Measurements from ENCODE around the gene DBH. TPM values are rescaled to one million over a fixed set of nuclear protein-coding genes. Genes with fewer than 3 reads are reported as not detected.

DBH gene
- total RNA-seq, 1 donor from 2014 or later, result not detected

- H3K4me1 Mint-ChIP-seq (ENCODE audit: low read depth, unreplicated experiment), result no peaks in the 10 kb centered on the region
- Histone ChIP-seq H2AFZ (ENCODE audit: low read depth, low read length) (no peak overlapping the region), H3K27me3 (ENCODE audit: insufficient read depth, low read length) (peaks cover 4% of the 10 kb centered on the region), H3K9ac (ENCODE audit: low read length) (no peak overlapping the region), H3K9me3 (ENCODE audit: insufficient read depth, low read depth, low read length) (peaks cover 4% of the 10 kb centered on the region), H3K4me3 (ENCODE audit: insufficient read depth, low read depth, low read length) (no peak overlapping the region), H3K27ac (ENCODE audit: low read depth, low read length) (no peak overlapping the region), H3K4me1 (ENCODE audit: insufficient read depth, low read length) (no peaks in the 10 kb centered on the region), H3K4me2 (ENCODE audit: low read length) (no peak overlapping the region), H3K79me2 (ENCODE audit: insufficient read depth, low read length) (no peaks in the 10 kb centered on the region), H4K20me1 (ENCODE audit: insufficient read depth, low read length) (no peaks in the 10 kb centered on the region), H3K36me3 (ENCODE audit: insufficient read depth, low read length) (no peaks in the 10 kb centered on the region)
- DNase-seq (ENCODE audit: low read depth) (no peak), FAIRE-seq (no peak)
- H3K27ac Mint-ChIP-seq (ENCODE audit: unreplicated experiment), result no peak overlapping the region
- peaks cover 43% of the 10 kb centered on the region for H3K27me3 Mint-ChIP-seq (ENCODE audit: low read depth, unreplicated experiment)
- no peak for TF ChIP-seq CTCF (IDR thresholded peaks at IDR 0.05; ENCODE audit: insufficient read depth, low read depth, low read length)
- TF ChIP-seq EZH2 (IDR thresholded peaks at IDR 0.05; ENCODE audit: insufficient read depth, low read length), result no peak
- no peak overlapping the region for H3K4me3 Mint-ChIP-seq (ENCODE audit: unreplicated experiment)
- peaks cover 11% of the 10 kb centered on the region for H3K9me3 Mint-ChIP-seq (ENCODE audit: unreplicated experiment)
- no peaks in the 10 kb centered on the region for H3K36me3 Mint-ChIP-seq (ENCODE audit: low read depth, unreplicated experiment)
These were observed 44.9 kb upstream of the DBH start for GRCh38 chr9:133591116-133591910.

- Histone ChIP-seq H3K36me3 (ENCODE audit: insufficient read depth, low read length) (no peaks in the 10 kb centered on the region), H2AFZ (ENCODE audit: low read depth, low read length) (no peak overlapping the region), H3K9me3 (ENCODE audit: insufficient read depth, low read depth, low read length) (peaks cover 4% of the 10 kb centered on the region), H3K4me2 (ENCODE audit: low read length) (no peak overlapping the region), H3K27ac (ENCODE audit: low read depth, low read length) (no peak overlapping the region), H3K9ac (ENCODE audit: low read length) (no peak overlapping the region), H3K27me3 (ENCODE audit: insufficient read depth, low read length) (no peaks in the 10 kb centered on the region), H3K4me1 (ENCODE audit: insufficient read depth, low read length) (no peaks in the 10 kb centered on the region), H3K4me3 (ENCODE audit: insufficient read depth, low read depth, low read length) (no peak overlapping the region), H4K20me1 (ENCODE audit: insufficient read depth, low read length) (no peaks in the 10 kb centered on the region), H3K79me2 (ENCODE audit: insufficient read depth, low read length) (no peaks in the 10 kb centered on the region)
- TF ChIP-seq CTCF (IDR thresholded peaks at IDR 0.05; ENCODE audit: insufficient read depth, low read depth, low read length), result no peak
- TF ChIP-seq EZH2 (IDR thresholded peaks at IDR 0.05; ENCODE audit: insufficient read depth, low read length), result no peak
- DNase-seq (ENCODE audit: low read depth) (no peak), FAIRE-seq (no peak)
- Mint-ChIP-seq H3K27ac (ENCODE audit: unreplicated experiment) (no peak overlapping the region), H3K36me3 (ENCODE audit: low read depth, unreplicated experiment) (no peaks in the 10 kb centered on the region), H3K9me3 (ENCODE audit: unreplicated experiment) (peaks cover 16% of the 10 kb centered on the region), H3K27me3 (ENCODE audit: low read depth, unreplicated experiment) (peaks cover 43% of the 10 kb centered on the region), H3K4me1 (ENCODE audit: low read depth, unreplicated experiment) (no peaks in the 10 kb centered on the region), H3K4me3 (ENCODE audit: unreplicated experiment) (no peak overlapping the region)
These were observed 44.2 kb upstream of the DBH start for GRCh38 chr9:133591985-133592384.

All from astrocyte (in vitro differentiated cells and primary cell).